Measurements from ENCODE around the gene EXOSC1.
"Not testable (repeated sequence)": the region's sequence is repeated elsewhere in the genome, so short reads cannot be mapped to it uniquely, and the experiment has no call there.

Gene EXOSC1

GRCh38 chr10:97459111-97459510 lies 13.3 kb upstream of the EXOSC1 start:
- DNase-seq (ENCODE audit: low read depth in 3 of 3): no peak

GRCh38 chr10:97456686-97457065 lies 10.9 kb upstream of the EXOSC1 start:
- DNase-seq (ENCODE audit: low read depth in 3 of 3): no peak

GRCh38 chr10:97456034-97456685 lies 10.4 kb upstream of the EXOSC1 start:
- no peak for DNase-seq (ENCODE audit: low read depth in 3 of 3)

- peak in 2 of 3 experiments; percentile 9 to 36 for DNase-seq (ENCODE audit: low read depth in 3 of 3)
These were observed 8.7 kb upstream of the EXOSC1 start for GRCh38 chr10:97454330-97455036.

GRCh38 chr10:97452352-97452751 lies 6.5 kb upstream of the EXOSC1 start:
- no peak for DNase-seq (ENCODE audit: low read depth in 3 of 3)

- DNase-seq (ENCODE audit: low read depth in 3 of 3): no peak
These were observed 5.8 kb upstream of the EXOSC1 start for GRCh38 chr10:97451605-97452004.

GRCh38 chr10:97450828-97451227 lies 5.0 kb upstream of the EXOSC1 start:
- DNase-seq (ENCODE audit: low read depth in 3 of 3): no peak

GRCh38 chr10:97445357-97445721 lies 467 bp downstream of the EXOSC1 start:
- no peak for DNase-seq (ENCODE audit: low read depth in 3 of 3)

GRCh38 chr10:97444212-97444611 lies 1.6 kb downstream of the EXOSC1 start:
- DNase-seq (ENCODE audit: low read depth in 3 of 3): no peak

- no peak for DNase-seq (ENCODE audit: low read depth in 3 of 3)
These were observed 3.5 kb downstream of the EXOSC1 start for GRCh38 chr10:97442277-97442676.

GRCh38 chr10:97435211-97435610 lies 10.6 kb downstream of the EXOSC1 start:
- DNase-seq (ENCODE audit: low read depth in 3 of 3): no peak

GRCh38 chr10:97434557-97434956 lies 11.2 kb downstream of the EXOSC1 start:
- DNase-seq (ENCODE audit: low read depth in 3 of 3): no peak

GRCh38 chr10:97434055-97434454 lies 11.8 kb downstream of the EXOSC1 start:
- DNase-seq (ENCODE audit: low read depth in 3 of 3): no peak

GRCh38 chr10:97428572-97428981 lies 17.2 kb downstream of the EXOSC1 start:
- DNase-seq (ENCODE audit: low read depth in 3 of 3): no peak

GRCh38 chr10:97427571-97428179 lies 18.1 kb downstream of the EXOSC1 start:
- DNase-seq (ENCODE audit: low read depth in 3 of 3): no peak

GRCh38 chr10:97426776-97427570 lies 18.8 kb downstream of the EXOSC1 start:
- no peak for DNase-seq (ENCODE audit: low read depth in 3 of 3)

GRCh38 chr10:97425964-97426775 lies 19.6 kb downstream of the EXOSC1 start, which contains the start of gene PGAM1:
Gene PGAM1 (plus strand): TSS chr10:97426191. CDS start chr10:97426308, 117 bp downstream.
- DNase-seq (ENCODE audit: low read depth in 3 of 3): peak; percentile 88 to 93 (median 93)

- not testable (repeated sequence) for DNase-seq (ENCODE audit: low read depth in 3 of 3)
These were observed 22.1 kb downstream of the EXOSC1 start for GRCh38 chr10:97423757-97424098.

- no peak for DNase-seq (ENCODE audit: low read depth in 3 of 3)
These were observed 29.2 kb downstream of the EXOSC1 start for GRCh38 chr10:97416565-97416964.

GRCh38 chr10:97412891-97413304 lies 32.9 kb downstream of the EXOSC1 start:
- DNase-seq (ENCODE audit: low read depth in 3 of 3): no peak

GRCh38 chr10:97411406-97411805 lies 34.4 kb downstream of the EXOSC1 start:
- DNase-seq (ENCODE audit: low read depth in 3 of 3): no peak
